Activated CD4-positive, alpha-beta memory T cell treated with anti-CD3 and anti-CD28 coated beads for 36 hours (primary cell): Measurements from ENCODE around the gene SMIM10L1. TPM values are rescaled to one million over a fixed set of nuclear protein-coding genes. Genes with fewer than 3 reads are reported as not detected.

Experiments used
- CTCF ChIA-PET: fragments of 350-600 bp; sonication (Branson Sonifier 250); formaldehyde crosslinking; loops from one replicate; lab custom pipeline; 2021; ENCODE audit warnings: antibody characterized with exemption, inconsistent platforms; lab: Charles Lee
- POLR2A ChIA-PET: fragments of 350-600 bp; sonication (Branson Sonifier 250); formaldehyde crosslinking; loops from one replicate; lab custom pipeline; 2021; ENCODE audit warnings: antibody characterized with exemption; lab: Charles Lee
- DNase-seq: peaks from one replicate; pipeline ENCODE4 v3.0.0-alpha.2; 2020
- H3K27ac Mint-ChIP-seq: one replicate; pipeline ENCODE4 v1.8.0; 2021; ENCODE audit warnings: mixed read lengths
- H3K27me3 Mint-ChIP-seq: one replicate; pipeline ENCODE4 v1.8.0; 2021; ENCODE audit warnings: mixed read lengths
- H3K36me3 Mint-ChIP-seq: one replicate; pipeline ENCODE4 v1.8.0; 2021; ENCODE audit warnings: mixed read lengths
- H3K4me1 Mint-ChIP-seq: one replicate; pipeline ENCODE4 v1.8.0; 2021; ENCODE audit warnings: low read depth, mixed read lengths
- H3K4me3 Mint-ChIP-seq: one replicate; pipeline ENCODE4 v1.8.0; 2021; ENCODE audit warnings: mild to moderate bottlenecking, mixed read lengths
- H3K9me3 Mint-ChIP-seq: one replicate; pipeline ENCODE4 v1.8.0; 2021; ENCODE audit warnings: mixed read lengths
- intact Hi-C: fragments of 100-400 bp; cut with micrococcal nuclease; formaldehyde crosslinking; loops from one replicate; pipeline ENCODE4 v1.15.1; 2023
- total RNA-seq, 2 experiments: library from RNA; stranded (reverse); gene quantifications; one replicate each; pipeline ENCODE4 v1.2.3, GENCODE V29; 2021

SMIM10L1 gene
- total RNA-seq, 2 experiments from 2014 or later, result 5.9 to 6.5 TPM

GRCh38 chr12:11202811-11203210 is 31.8 kb downstream of the SMIM10L1 start:
- intact Hi-C loops, result no loop called here
- Mint-ChIP-seq H3K27ac (no peak overlapping the region), H3K9me3 (no peaks in the 10 kb centered on the region), H3K4me1 (no peaks in the 10 kb centered on the region), H3K36me3 (no peaks in the 10 kb centered on the region), H3K4me3 (no peak overlapping the region), H3K27me3 (no peaks in the 10 kb centered on the region)
- CTCF ChIA-PET, result no interaction called here
- POLR2A ChIA-PET, result no interaction called here
- no peak for DNase-seq

DNA sequence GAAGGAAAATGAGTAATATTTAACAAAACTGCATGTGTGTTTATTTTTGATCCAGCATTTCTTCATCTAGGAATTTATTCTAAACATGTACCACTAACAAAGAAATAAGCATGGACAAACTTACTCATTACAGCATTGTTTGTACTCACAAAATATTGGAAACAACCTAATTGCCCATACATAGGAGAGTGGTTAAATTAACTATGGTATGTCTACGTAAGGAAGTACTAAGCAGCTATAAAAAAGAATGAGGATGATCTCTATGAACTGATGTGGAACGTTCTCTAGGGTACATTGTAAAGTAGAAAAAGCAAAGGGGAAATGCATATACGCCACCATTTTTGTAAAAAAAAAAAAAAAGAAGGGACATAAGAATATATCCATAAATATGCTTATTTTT is 33.2 kb downstream of the SMIM10L1 start:
- Mint-ChIP-seq H3K4me1 (no peaks in the 10 kb centered on the region), H3K27ac (no peak overlapping the region), H3K27me3 (no peaks in the 10 kb centered on the region), H3K4me3 (no peak overlapping the region), H3K9me3 (no peaks in the 10 kb centered on the region), H3K36me3 (no peaks in the 10 kb centered on the region)
- intact Hi-C loops, result no loop called here
- ChIA-PET POLR2A (no interaction called here), CTCF (no interaction called here)
- DNase-seq, result no peak

DNA sequence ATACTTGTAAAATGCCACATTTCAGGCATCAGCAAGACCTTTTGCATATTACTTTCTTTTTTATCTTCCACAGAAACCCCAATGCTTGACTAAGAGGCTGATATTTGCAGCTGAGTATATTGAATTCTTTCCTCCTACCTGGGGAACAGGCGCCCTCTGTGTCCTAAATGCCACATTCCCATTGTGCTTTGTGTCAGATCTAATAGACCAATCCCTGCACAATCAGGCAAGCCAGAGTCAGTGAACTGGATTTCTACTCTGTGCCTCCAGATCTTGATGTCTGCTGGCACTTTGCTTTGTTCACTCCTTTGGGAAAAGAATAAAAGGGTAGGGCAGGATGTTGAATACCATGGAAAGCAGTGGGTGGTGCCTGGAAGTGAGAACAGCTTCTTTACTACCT is 38.1 kb downstream of the SMIM10L1 start:
- Mint-ChIP-seq H3K4me1 (no peaks in the 10 kb centered on the region), H3K27ac (no peak overlapping the region), H3K9me3 (peaks cover 4% of the 10 kb centered on the region), H3K4me3 (no peak overlapping the region), H3K36me3 (no peaks in the 10 kb centered on the region), H3K27me3 (no peaks in the 10 kb centered on the region)
- ChIA-PET CTCF (interaction anchor here (0.6 to 1.1 kb wide), 2 partner anchors 278 to 376 kb away, joined by 3 to 6 read pairs; no protein-coding TSS in a partner anchor), POLR2A (no interaction called here)
- no peak for DNase-seq
- intact Hi-C loops, result no loop called here

Other genes starting within 250 kb of the SMIM10L1 start
- not detected for gene PRH2, start 242.0 kb upstream of the SMIM10L1 start, total RNA-seq
- 1 to 10 TPM in 1 of 2 experiments, under 1 TPM in 1; 0.62 to 1.2 TPM for gene TAS2R14, start 231.9 kb upstream of the SMIM10L1 start, total RNA-seq
- not detected for gene TAS2R50, start 184.3 kb upstream of the SMIM10L1 start, total RNA-seq
- gene TAS2R20, start 172.9 kb upstream of the SMIM10L1 start, total RNA-seq, result under 1 TPM; 0.36 to 0.97 TPM
- gene TAS2R19, start 148.6 kb upstream of the SMIM10L1 start, total RNA-seq, result under 1 TPM; 0.92 to 0.93 TPM
- 1 to 10 TPM; 1.1 TPM for gene TAS2R31, start 139.8 kb upstream of the SMIM10L1 start, total RNA-seq
- gene TAS2R46, start 108.9 kb upstream of the SMIM10L1 start, total RNA-seq, result under 1 TPM; 0.41 to 0.55 TPM
- under 1 TPM in 1 of 2 experiments, not detected in 1; 0.21 TPM for gene TAS2R43, start 78.9 kb upstream of the SMIM10L1 start, total RNA-seq
- under 1 TPM; 0.87 to 0.95 TPM for gene TAS2R30, start 36.5 kb upstream of the SMIM10L1 start, total RNA-seq
- not detected for gene TAS2R42, start 15.7 kb downstream of the SMIM10L1 start, total RNA-seq
- gene PRB3, start 98.5 kb downstream of the SMIM10L1 start, total RNA-seq, result not detected
- not detected for gene PRB4, start 139.2 kb downstream of the SMIM10L1 start, total RNA-seq
- not detected for gene PRB2, start 224.4 kb downstream of the SMIM10L1 start, total RNA-seq